ENCODE measurements around the gene SLC30A9. TPM values are rescaled to one million over a fixed set of nuclear protein-coding genes. Genes with fewer than 3 reads are reported as not detected.

SLC30A9 gene
- total RNA-seq, 1 donor from 2014 or later, result 71.5 TPM

- DNase-seq (ENCODE audit: low read depth, low spot score), result no peak
- Mint-ChIP-seq H3K9me3 (no peaks in the 10 kb centered on the region), H3K4me3 (no peak overlapping the region), H3K27me3 (ENCODE audit: low read depth) (no peaks in the 10 kb centered on the region), H3K36me3 (ENCODE audit: low read depth) (no peaks in the 10 kb centered on the region), H3K4me1 (no peaks in the 10 kb centered on the region), H3K27ac (ENCODE audit: unreplicated experiment) (no peak overlapping the region)
- TF ChIP-seq CTCF (conservative IDR thresholded peaks at IDR 0.05), result no peak
Observed at GRCh38 chr4:41998019-41998418, 7.7 kb downstream of the SLC30A9 start.

- no peaks in the 10 kb centered on the region for H3K9me3 Mint-ChIP-seq
- TF ChIP-seq CTCF (conservative IDR thresholded peaks at IDR 0.05), result no peak
- no peaks in the 10 kb centered on the region for H3K4me1 Mint-ChIP-seq
- no peaks in the 10 kb centered on the region for H3K27me3 Mint-ChIP-seq (ENCODE audit: low read depth)
- DNase-seq (ENCODE audit: low read depth, low spot score), result no peak
- H3K36me3 Mint-ChIP-seq (ENCODE audit: low read depth), result no peaks in the 10 kb centered on the region
- H3K4me3 Mint-ChIP-seq, result no peak overlapping the region
- H3K27ac Mint-ChIP-seq (ENCODE audit: unreplicated experiment), result no peak overlapping the region
Observed at GRCh38 chr4:41999321-41999720, 9.0 kb downstream of the SLC30A9 start.

GRCh38 chr4:42008011-42008786 is 17.9 kb downstream of the SLC30A9 start:
- H3K36me3 Mint-ChIP-seq (ENCODE audit: low read depth), result peaks cover 5% of the 10 kb centered on the region
- H3K4me1 Mint-ChIP-seq, result peaks cover 3% of the 10 kb centered on the region
- no peaks in the 10 kb centered on the region for H3K27me3 Mint-ChIP-seq (ENCODE audit: low read depth)
- no peak overlapping the region for H3K4me3 Mint-ChIP-seq
- no peak for DNase-seq (ENCODE audit: low read depth, low spot score)
- H3K27ac Mint-ChIP-seq (ENCODE audit: unreplicated experiment), result no peak overlapping the region
- no peaks in the 10 kb centered on the region for H3K9me3 Mint-ChIP-seq
- TF ChIP-seq CTCF (conservative IDR thresholded peaks at IDR 0.05), result no peak

- peaks cover 10% of the 10 kb centered on the region for H3K36me3 Mint-ChIP-seq (ENCODE audit: low read depth)
- TF ChIP-seq CTCF (conservative IDR thresholded peaks at IDR 0.05), result no peak
- no peaks in the 10 kb centered on the region for H3K4me1 Mint-ChIP-seq
- DNase-seq (ENCODE audit: low read depth, low spot score), result no peak
- no peak overlapping the region for H3K27ac Mint-ChIP-seq (ENCODE audit: unreplicated experiment)
- no peak overlapping the region for H3K4me3 Mint-ChIP-seq
- H3K9me3 Mint-ChIP-seq, result no peaks in the 10 kb centered on the region
- H3K27me3 Mint-ChIP-seq (ENCODE audit: low read depth), result no peaks in the 10 kb centered on the region
Observed at GRCh38 chr4:42015438-42015837, 25.1 kb downstream of the SLC30A9 start.

- Mint-ChIP-seq H3K4me1 (no peaks in the 10 kb centered on the region), H3K36me3 (ENCODE audit: low read depth) (peaks cover 16% of the 10 kb centered on the region), H3K27ac (ENCODE audit: unreplicated experiment) (no peak overlapping the region), H3K9me3 (no peaks in the 10 kb centered on the region), H3K27me3 (ENCODE audit: low read depth) (no peaks in the 10 kb centered on the region), H3K4me3 (no peak overlapping the region)
- no peak for TF ChIP-seq CTCF (conservative IDR thresholded peaks at IDR 0.05)
- no peak for DNase-seq (ENCODE audit: low read depth, low spot score)
Observed at GRCh38 chr4:42018451-42018850, 28.1 kb downstream of the SLC30A9 start.
